Panc1 (cell line): ENCODE results near the gene PITX1.

Experiments used
- CTCF ChIP-seq: fragments of 450-650 bp; IDR thresholded peaks from 2 replicates; pipeline ENCODE4 v1.5.1; 2017; ENCODE audit warnings: mild to moderate bottlenecking
- POLR2AphosphoS5 ChIP-seq: IDR thresholded peaks from 2 replicates; pipeline ENCODE4 v1.6.1; 2012; ENCODE audit warnings: mild to moderate bottlenecking, low read depth, low read length, moderate library complexity
- REST ChIP-seq, 2 experiments: IDR thresholded peaks; 2 replicates each; pipeline ENCODE4 v1.6.1; 2011 to 2012; ENCODE audit warnings: low read depth in 2 of 2, control low read depth in 1 of 2, low read length in 1 of 2, mild to moderate bottlenecking in 1 of 2, moderate library complexity in 1 of 2; ENCODE audit not compliant: insufficient read depth in 1 of 2

- TF ChIP-seq CTCF (no peak), POLR2AphosphoS5 (no peak), REST (IDR thresholded peaks at IDR 0.05; ENCODE audit: insufficient read depth in 1 of 2, low read depth in 2 of 2, low read length in 1 of 2) (no peak)
These were observed 35.2 kb upstream of the PITX1 start for GRCh38 chr5:135069016-135069770.
